Measurements from ENCODE around the gene ART5. TPM values are rescaled to one million over a fixed set of nuclear protein-coding genes. Genes with fewer than 3 reads are reported as not detected.

ART5 gene
- total RNA-seq, 4 donors from 2014 or later = not detected

- no peak for TF ChIP-seq CTCF (IDR thresholded peaks at IDR 0.05; ENCODE audit: low read depth)
Observed at GRCh38 chr11:3623121-3623520, 18.7 kb downstream of the ART5 start.

GRCh38 chr11:3622521-3622920 is 19.3 kb downstream of the ART5 start:
- no peak for TF ChIP-seq CTCF (IDR thresholded peaks at IDR 0.05; ENCODE audit: low read depth)

GRCh38 chr11:3617990-3618389 is 23.8 kb downstream of the ART5 start:
- TF ChIP-seq CTCF (IDR thresholded peaks at IDR 0.05; ENCODE audit: low read depth) = no peak

GRCh38 chr11:3616721-3617460 is 24.9 kb downstream of the ART5 start:
- TF ChIP-seq CTCF (IDR thresholded peaks at IDR 0.05; ENCODE audit: low read depth) = no peak

- TF ChIP-seq CTCF (IDR thresholded peaks at IDR 0.05; ENCODE audit: low read depth) = no peak
Observed at GRCh38 chr11:3615998-3616397, 25.8 kb downstream of the ART5 start.

- no peak for TF ChIP-seq CTCF (IDR thresholded peaks at IDR 0.05; ENCODE audit: low read depth)
Observed at GRCh38 chr11:3614742-3615171, 27.0 kb downstream of the ART5 start.

- no peak for TF ChIP-seq CTCF (IDR thresholded peaks at IDR 0.05; ENCODE audit: low read depth)
Observed at GRCh38 chr11:3613998-3614741, 27.6 kb downstream of the ART5 start.

Measured in subcutaneous adipose tissue (tissue), 4 donors.